NCI-H1048 (cell line): Measurements from ENCODE around the gene COL26A1.
A peak's percentile ranks its signal among the peaks of the same experiment; 100 is the strongest.
"Not testable (repeated sequence)": the region's sequence is repeated elsewhere in the genome, so short reads cannot be mapped to it uniquely, and the experiment has no call there.

Experiments
- DNase-seq: peaks from one replicate; lab custom pipeline; 2025; lab: John Stamatoyannopoulos, UW

COL26A1 gene

DNA sequence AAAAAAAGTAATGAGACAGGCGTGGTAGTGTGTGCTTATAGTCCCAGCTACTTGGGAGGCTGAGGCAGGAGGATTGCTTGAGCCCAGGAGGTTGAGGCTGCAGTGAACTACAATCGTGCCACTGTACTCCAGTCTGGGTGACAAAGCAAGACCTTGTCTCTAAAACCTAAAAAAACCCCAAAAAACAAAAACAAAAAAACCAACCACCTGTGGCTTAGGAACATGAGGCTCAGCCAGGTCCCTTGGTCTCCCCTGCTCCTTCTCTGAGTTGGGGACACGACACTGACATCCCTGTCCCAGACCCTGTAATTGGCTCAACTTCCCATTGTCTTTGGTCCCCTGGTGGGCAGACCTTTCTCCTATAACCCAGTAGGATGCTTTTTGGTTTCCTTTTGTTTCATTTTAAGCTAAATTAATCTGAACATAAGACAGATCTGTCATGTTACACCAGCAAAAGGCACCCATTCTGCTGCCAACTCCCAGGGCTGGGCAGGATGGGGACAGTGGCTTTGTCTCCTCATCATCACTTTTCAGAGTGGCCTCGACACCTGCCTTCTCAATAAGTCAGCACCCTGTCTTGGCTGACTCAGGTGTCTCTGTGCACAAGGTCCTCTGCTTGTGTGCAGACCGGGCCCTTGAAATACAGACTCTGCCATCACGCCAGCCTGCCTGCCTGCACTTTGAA is 192.1 kb downstream of the COL26A1 start:
- DNase-seq = no peak

DNA sequence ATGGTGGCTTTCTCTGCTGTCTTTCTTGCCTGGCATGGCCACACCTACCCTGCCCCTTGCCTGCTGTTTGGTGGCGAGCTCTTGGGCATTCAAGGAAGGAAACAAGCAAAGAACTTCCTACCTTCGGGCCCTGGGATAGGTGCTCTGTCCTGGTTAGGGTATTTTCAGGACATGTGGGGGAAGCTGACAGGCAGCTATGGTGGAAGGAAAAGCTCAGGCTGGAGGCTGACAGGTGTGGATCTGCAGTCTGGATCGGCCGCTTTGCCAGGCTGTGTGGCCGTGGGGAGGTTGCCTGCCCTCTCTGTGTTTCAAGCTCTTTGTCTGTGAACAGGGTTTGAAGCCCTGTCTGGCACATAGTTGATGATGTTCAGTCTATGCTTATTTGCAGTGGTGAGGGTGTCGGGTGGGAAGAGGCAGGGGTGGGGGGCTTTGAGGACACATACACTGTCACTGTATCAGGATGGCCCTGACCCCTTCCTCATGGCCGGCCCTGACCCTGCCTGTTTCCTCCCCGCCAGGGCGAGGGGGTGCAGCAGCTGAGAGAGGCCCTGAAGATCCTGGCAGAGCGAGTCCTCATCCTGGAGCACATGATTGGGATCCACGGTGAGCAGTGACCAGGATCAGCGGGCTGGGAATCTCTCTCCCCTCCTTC is 192.7 kb downstream of the COL26A1 start:
- no peak for DNase-seq

DNA sequence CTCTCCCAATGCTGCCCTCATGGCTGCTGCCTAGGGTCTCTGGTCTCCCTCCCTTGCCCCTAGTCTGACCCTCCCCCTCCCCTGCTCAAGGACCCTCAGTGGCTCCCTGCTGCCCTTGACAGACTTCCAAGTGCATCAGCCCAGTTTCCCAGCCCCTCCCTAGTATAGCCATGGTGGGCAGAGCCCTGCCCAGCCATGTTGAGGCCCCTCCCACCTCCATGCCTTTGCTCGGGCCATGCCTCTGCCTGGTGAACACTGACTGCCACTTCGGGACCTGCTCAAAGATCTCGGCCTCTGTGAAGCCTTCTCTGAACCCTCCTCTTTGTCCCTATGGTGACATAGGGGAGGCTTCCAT is 193.2 kb downstream of the COL26A1 start:
- no peak for DNase-seq

DNA sequence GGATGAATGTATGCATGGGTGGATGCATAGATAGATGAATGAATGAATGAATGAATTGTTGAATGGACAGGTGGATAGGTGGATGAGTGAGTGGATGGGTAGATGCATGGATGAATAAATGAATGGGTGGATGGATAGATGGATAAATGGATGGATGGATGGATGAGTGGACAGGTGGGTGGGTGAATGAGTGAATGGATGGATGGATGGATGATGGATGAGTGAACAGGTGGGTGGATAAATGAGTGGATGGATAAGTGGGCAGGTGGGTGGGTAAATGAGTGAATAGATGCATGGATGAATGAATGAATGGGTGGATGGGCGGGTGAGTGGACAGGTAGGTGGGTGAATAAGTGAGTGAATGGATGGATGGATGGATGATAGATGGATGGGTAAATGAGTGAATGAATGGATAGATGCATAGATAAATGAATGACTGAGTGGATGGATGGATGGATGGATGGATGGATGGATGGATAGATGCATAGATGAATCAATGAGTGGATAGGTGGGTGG is 193.8 kb downstream of the COL26A1 start:
- DNase-seq = no peak

DNA sequence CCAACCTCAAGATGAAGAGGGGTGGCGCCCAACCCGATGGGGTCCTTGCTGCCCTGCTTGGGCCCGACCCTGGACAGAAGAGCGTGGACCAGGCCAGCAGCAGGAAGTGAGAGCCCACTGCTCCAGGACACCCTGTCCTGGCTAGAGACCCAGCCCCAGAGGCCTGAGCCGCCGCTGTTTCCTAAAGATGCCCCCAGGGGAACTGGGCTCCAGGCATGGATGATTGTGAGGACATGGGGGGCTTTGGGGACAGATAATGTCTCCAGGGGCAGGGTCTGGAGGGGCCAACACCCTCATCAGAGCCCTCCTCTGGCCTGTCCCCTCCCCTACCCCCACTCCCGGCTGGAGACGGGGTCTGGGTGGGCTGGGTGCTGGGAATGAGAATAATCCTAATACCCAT is 194.7 kb downstream of the COL26A1 start:
- DNase-seq = no peak

DNA sequence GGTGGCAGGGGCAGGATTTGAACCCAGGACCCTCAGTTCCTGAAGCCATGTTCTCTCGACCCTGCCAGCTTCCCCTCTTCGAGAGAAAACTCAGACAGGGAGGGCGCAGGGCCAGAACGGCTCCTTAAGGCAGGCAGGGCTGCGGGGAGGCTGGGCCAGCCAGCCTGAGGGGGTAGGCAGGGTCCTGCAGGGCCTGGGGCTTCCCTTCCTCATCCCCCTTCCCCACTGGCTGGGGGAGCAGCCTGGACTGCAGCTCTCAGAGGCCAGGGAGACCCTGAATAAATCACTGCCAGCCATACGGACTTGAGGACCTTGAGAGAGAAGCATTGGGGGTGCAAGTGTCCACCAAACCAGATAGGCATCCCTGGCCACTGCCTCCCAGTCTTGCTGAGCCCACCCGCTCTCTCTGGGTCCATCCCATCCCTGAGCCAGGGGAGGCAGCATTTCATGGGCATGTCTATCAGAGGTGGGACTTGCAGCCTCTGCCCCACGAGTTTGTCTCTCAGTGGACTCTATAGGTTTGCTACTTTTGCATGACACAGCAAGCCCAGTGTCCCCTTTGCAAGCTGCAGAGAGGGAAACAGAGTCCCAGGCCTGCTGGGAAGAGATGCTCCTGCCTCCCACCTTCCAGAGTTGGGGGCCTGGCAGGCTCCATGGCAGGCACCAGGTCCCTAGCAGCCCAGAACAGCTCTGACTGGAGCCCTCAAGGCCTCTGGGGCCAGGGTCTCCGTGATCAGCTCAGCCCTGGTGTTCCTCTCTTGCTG is 195.5 kb downstream of the COL26A1 start:
- no peak for DNase-seq

DNA sequence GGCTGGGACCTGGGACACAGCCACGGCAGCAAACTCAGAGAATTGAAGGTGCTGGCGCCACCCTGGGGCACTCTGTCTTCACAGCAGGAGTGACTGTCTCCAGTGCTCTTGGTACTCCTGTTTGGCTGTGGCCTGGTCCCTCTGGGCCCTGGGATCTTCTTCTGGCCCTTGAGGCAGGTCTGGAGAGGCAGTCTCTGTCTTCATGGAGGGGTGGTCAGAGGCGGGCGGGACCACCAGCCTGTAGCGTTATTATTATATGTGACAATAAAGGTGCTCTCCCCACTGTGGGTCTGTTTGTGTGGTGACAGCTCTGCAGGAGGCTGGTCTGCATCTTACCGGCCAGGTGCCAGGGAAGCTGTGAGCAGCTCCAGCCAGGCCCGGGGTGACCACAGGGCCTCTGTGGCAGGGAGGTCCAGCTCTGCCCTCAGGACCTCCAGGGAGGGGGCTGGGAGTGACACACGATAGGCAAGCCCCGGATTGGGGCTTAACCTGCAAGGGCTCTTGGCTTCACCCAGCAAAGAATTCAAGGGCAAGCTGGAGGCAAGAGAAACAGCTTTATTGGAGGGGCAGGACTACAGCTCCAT is 196.2 kb downstream of the COL26A1 start:
- DNase-seq = no peak

DNA sequence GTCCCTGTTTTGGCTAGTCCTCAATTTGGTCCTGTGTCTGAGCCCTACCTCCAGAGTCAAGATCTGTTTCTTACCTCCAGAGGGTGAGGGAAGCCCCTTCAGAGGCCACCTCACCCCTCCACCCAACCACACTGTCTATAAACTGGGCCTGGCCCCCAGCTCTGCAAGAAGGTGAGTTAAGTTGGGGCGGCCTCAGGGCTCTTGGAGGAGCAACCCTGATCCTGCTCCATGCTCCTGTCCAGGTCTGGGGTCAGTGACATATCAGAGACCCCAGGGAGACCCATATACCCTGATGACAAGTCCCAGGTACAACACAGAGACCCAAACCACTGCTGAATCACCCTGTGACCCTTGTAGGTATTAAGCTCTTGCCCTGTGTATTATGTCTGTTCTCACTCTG is 196.9 kb downstream of the COL26A1 start:
- no peak for DNase-seq

DNA sequence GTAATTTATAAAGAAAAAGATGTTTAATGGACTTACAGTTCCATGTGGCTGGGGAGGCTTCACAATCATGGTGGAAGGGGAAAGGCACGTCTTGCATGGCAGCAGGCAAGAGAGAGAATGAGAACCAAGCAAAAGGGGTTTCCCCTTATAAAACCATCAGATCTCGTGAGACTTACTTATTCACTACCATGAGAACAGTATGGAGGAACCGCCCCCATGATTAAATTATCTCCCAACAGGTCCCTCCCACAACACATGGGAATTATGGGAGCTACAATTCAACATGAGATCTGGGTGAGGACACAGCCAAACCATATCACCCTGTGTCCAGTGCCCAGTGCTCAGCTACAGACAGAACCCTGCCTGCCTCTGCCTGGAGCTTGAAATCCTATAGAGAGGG is 197.3 kb downstream of the COL26A1 start:
- not testable (repeated sequence) for DNase-seq

DNA sequence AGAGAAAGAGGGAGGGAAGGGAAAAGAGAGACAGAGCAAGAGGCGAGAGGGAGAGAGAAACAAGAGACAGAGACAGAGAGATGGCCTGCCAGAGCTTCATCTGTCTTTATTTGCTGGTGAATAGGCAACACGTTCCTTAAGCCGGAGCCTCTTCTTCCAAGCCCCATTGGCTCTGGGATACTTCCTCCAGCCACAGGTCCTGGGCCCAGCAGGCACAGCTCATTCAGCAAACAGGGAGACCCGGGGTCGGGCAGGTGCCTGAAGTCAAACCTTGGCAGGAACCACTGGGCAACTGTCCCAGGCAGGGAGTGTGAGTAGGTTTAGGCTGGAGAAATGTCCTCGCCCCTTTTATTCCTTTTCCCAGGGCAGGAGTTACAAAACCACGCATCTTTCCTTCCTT is 198.2 kb downstream of the COL26A1 start:
- no peak for DNase-seq

DNA sequence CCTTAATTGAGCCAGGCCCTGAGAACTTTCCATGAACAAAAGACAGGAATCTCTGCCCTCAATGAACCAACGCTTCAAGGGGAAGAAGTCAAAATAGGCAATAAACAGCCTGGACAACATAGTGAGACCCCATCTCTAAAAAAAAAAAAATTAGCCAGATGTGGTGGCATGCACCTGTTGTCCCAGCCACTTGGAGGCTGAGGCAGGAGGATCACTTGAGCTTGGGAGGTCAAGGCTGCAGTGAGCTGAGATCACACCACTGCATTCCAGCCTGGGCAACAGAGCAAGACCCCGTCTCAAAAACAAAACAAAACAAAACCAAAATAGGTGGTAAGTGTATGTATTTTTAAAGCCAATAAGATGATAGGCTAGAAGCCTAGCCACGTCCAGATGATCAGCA is 198.6 kb downstream of the COL26A1 start:
- DNase-seq = not testable (repeated sequence)

DNA sequence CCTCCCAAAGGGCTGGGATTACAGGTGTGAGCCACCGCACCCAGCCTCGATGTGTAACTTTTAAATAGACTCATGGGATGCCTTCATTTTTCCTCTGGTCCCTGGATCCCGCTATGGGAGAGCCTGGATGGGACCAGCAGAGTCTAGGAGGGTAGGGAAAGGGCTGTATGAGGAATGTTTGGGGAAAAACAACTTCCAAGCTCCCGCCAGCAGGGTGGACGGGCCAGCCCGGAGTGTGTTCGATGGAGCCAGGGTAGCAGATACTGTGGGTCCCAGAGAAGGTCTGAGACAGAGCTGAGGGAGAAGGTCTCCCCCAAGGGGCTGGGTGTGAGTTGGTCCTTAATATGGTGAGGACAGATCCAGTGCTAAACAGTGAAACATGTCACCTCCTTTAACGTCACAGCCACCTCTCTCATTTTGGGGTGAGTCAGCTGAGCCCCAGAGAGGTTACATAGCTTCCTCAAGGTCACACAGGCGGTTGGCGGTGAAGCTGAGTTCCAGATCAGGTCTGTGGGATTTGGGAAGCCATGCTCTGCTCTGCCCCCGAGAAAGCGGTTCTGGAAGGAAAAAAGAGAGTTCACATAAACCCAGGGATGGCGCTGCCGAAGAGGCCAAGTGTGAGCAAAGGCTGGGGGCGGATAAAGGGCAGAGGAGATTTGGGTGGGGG is 200.0 kb downstream of the COL26A1 start:
- no peak for DNase-seq

DNA sequence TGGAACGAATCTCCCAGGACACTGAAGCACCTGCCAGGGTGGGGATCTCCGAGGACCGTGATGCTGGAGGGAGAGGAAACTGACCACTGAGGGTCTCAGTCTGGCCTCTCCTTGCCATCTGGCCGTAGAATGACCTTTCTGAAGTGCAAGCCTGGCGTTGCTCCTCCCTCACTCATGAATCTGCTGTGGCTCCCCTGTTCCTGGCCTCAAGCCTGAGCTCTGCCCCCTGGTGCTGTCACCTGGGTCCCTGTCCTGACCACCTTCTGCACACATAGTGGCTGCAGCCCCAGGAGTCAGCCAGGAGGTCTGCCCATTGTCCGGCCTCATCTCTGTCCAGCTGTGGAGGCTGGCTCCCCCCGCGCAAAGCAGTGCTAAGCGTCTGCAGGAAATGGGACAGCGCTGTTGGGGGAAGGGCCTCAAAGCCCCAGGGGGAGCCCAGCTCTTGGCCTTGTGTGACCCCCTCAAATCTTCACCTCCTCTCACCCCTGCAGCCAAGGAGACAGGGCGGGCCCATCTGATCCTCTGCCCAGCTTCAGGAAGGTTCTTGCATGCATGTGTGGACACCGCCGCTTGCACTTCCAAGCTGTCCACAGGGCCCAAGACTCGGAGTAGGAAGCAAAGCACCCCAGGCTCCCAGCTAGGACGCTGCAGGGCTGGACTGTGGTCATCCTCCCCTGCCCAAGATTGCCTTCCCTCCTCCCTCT is 200.7 kb downstream of the COL26A1 start:
- DNase-seq = no peak

DNA sequence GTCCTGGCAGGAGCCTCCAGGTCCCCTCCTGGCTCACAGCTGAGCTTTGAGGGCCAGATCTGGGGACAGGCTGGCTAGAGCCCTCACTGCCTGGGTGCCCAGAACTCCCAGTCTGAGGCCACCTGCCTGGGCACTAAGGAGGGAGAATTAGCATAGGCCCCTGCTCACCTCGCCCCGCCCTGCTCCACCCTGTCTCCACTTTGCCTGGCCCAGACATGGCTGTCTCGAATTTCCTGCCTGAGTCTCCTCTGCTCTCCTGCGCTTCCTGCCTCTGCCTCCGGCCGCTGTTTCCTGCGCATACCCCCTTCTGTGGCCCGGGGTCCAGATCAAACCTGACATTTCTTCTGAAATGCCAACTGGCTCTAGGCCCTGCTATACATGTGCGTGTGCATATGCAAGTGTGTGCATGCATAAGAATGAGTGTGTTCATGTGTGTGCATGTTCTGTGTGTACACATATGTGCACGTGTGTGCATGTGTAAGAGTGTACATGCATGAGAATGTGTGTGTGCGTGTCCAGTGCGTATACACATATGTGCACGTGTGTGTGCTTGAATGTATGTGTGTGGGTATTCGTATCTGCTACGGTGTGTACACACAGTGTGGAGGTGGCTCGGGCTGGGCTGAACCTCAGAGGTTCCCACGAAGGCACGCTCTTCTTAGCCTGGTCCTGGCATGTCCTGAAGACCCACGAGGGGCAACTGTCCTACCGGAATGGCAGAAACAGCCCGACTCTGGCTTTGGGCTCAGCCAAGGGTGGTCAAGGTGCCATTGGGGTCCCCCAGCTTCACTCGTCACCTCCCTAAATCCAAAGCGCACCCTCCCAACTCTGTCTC is 201.5 kb downstream of the COL26A1 start:
- no peak for DNase-seq

DNA sequence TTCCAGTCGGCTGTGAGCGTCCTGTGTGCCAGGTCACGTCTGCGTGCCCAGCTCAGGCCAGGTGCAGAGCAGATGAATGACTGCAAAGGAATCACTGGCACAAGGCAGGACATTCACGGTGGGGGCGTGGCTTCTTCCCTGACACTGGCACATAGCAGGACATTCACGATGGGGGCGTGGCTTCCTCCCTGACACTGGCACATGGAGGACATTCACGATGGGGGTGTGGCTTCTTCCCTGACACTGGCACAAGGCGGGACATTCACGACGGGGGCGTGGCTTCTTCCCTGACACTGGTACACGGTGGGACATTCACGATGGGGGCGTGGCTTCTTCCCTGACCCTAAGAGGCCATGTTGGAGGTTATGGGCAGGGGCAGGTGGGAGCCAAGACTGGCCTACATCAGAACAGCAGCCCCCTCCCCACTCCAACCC is 202.1 kb downstream of the COL26A1 start:
- peak; percentile 70 for DNase-seq

DNA sequence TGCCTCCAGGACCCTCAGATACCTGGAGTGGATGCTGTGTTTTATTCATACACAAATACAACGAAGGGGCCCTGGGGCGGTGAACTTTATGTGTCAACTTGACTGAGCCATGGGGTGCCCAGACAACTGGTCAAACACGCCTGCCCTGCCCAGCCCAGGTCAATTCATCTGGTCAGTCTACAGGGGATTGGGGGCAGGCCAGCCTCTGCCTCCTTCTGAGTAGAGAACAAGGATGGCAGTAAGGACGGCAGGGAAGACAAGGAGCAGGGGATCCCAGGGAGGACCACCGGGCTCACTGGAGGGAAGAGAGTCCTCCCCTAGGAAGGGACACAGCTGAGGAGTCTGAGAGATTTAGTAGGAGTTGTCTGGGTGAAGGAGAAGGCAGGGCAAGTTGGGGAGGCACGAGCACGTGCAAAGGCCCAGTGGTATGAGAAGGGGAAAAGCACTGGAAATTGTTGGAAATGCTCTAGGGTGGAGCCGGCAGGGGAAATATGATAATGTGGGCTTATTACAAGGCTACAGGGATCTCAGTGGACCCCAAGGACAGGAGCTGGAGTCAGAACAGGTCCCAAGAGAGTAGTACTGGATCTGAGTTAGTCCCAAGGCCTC is 203.0 kb downstream of the COL26A1 start:
- DNase-seq = no peak

DNA sequence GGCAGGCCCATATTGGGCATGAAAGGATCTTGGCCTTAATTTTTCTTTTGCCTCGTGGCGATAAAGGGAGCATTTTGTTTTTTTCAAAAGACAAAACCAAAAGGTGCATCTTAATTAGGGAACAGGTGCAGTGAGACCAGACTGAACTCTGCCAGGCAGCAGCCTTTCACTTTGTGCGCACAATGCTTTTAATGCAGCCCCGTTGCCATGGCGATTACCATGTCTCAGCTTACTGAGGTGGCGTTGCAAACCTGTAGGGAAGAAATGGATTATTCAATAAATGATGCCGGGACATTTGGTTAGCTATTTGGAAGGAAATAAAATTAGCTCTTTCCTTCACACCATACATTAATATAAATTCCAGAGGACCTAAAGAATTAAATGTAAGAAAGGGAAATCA is 204.6 kb downstream of the COL26A1 start:
- no peak for DNase-seq

DNA sequence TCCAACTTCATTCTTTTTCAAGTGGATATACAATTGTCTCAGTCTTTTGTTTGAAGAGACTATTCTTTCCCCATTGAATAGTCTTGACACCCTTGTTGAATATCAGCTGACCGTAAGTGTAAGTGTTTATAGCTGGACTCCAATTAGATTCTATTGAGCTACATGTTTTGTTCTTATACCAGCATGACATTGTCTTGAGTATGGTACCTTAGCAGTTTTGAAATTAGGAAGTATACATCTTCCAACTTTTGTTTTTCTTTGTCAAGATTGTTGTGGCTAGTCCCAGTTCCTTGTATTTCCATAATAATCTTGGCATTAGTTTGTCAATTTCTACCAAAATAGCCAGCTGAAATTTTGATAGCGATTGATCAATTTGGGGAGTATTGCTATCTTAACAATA is 209.5 kb downstream of the COL26A1 start:
- no peak for DNase-seq

DNA sequence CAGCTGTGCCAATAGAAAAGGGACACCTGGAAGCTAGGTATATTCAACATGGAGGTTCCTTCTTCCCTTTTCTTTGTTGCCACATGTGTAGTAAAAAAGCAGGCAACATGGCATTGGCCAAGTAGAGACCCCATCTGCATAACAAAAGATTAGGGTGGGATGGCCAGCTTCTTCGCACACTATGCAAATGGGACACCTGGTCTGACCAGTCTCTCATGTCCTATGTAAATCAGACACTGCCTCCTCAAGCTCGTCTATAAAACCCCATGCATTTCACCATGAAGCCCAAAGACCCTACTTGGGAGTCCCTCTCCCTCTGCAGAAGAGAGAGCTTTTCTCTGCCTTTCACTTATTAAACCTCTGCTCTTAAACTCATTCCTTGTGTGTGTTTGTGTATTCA is 212.5 kb downstream of the COL26A1 start:
- DNase-seq = no peak

DNA sequence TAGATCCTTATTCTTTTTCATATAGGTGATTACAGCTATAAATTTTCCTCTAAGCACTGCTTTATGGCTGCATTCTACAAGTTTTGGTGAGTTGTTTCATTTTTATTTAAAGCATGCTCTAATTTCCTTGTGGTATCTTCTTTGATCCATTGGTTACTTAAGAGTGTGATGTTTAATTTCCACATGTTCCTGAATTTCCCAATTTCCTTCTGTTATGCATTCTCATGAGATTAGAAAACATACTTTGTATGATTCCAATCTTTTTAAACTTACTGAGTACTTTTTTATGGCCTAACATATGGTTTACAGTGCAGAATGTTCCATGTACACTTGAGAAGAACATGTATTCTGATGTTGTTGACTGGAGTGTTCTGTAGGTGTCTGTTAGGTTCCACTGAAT is 213.0 kb downstream of the COL26A1 start:
- DNase-seq = no peak
